ENCODE data around the gene PRKCE. TPM values are rescaled to one million over a fixed set of nuclear protein-coding genes. Genes with fewer than 3 reads are reported as not detected.

PRKCE gene
- total RNA-seq, 1 donor from 2014 or later, result 11.7 TPM

GRCh38 chr2:45637440-45637839 lies 14.0 kb upstream of the PRKCE start:
- DNase-seq (ENCODE audit: low spot score), result no peak
- no peak overlapping the region for H3K27ac Mint-ChIP-seq
- no peak overlapping the region for H3K4me3 Mint-ChIP-seq
- no peaks in the 10 kb centered on the region for H3K9me3 Mint-ChIP-seq
- H3K36me3 Mint-ChIP-seq (ENCODE audit: low read depth), result no peaks in the 10 kb centered on the region
- H3K4me1 Mint-ChIP-seq (ENCODE audit: low read depth), result peaks cover 10% of the 10 kb centered on the region
- intact Hi-C loops (cut with micrococcal nuclease), result no loop called here
- peaks cover 39% of the 10 kb centered on the region for H3K27me3 Mint-ChIP-seq (ENCODE audit: insufficient read depth)

DNA sequence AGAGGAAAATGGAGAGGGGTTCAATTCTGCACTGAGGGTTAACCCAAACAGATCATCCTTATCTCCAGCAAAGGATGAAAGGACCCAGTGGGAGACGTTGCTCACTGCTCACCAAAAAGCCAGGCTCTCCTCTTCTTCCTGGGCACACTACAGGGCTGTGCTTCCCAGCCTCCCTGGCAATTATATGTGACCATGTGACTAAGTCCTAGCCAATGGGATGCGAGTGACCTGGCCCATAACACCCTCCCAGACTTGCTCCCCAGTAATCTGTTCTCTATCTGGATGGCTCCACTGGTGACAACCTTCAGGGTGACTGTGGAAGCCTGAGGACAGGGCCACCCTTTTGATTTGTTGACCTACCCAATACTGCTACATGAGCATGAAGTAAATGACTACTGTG lies 10.9 kb upstream of the PRKCE start:
- H3K27me3 Mint-ChIP-seq (ENCODE audit: insufficient read depth), result peaks cover 28% of the 10 kb centered on the region
- intact Hi-C loops (cut with micrococcal nuclease), result loop anchor here (5.0 to 10.0 kb wide), 2 partner anchors 212 to 724 kb away; no protein-coding TSS in a partner anchor

GRCh38 chr2:45643095-45643494 lies 8.4 kb upstream of the PRKCE start:
- Mint-ChIP-seq H3K36me3 (ENCODE audit: low read depth) (no peaks in the 10 kb centered on the region), H3K4me3 (peak overlapping the region; percentile 70), H3K27ac (no peak overlapping the region), H3K9me3 (no peaks in the 10 kb centered on the region), H3K27me3 (ENCODE audit: insufficient read depth) (peaks cover 32% of the 10 kb centered on the region), H3K4me1 (ENCODE audit: low read depth) (peaks cover 10% of the 10 kb centered on the region)
- intact Hi-C loops (cut with micrococcal nuclease), result loop anchor here (1.0 to 10.0 kb wide), 4 partner anchors 135 to 722 kb away; no protein-coding TSS in a partner anchor
- no peak for DNase-seq (ENCODE audit: low spot score)

More for the DNA sequence above, 10.9 kb upstream of the PRKCE start:
- H3K9me3 Mint-ChIP-seq, result no peaks in the 10 kb centered on the region
- no peak overlapping the region for H3K4me3 Mint-ChIP-seq
- no peak for DNase-seq (ENCODE audit: low spot score)
- no peaks in the 10 kb centered on the region for H3K36me3 Mint-ChIP-seq (ENCODE audit: low read depth)
- H3K4me1 Mint-ChIP-seq (ENCODE audit: low read depth), result peaks cover 15% of the 10 kb centered on the region
- H3K27ac Mint-ChIP-seq, result no peak overlapping the region

- Mint-ChIP-seq H3K4me1 (ENCODE audit: low read depth) (peaks cover 10% of the 10 kb centered on the region), H3K9me3 (no peaks in the 10 kb centered on the region), H3K27me3 (ENCODE audit: insufficient read depth) (peaks cover 32% of the 10 kb centered on the region), H3K27ac (no peak overlapping the region), H3K4me3 (peak overlapping the region; percentile 70), H3K36me3 (ENCODE audit: low read depth) (no peaks in the 10 kb centered on the region)
- DNase-seq (ENCODE audit: low spot score), result peak; percentile 67
- intact Hi-C loops (cut with micrococcal nuclease), result loop anchor here (1.0 to 10.0 kb wide), 4 partner anchors 134 to 721 kb away; no protein-coding TSS in a partner anchor
These were observed 7.6 kb upstream of the PRKCE start for GRCh38 chr2:45643543-45644542.

GRCh38 chr2:45646289-45646688 lies 5.2 kb upstream of the PRKCE start:
- H3K27me3 Mint-ChIP-seq (ENCODE audit: insufficient read depth), result peaks cover 29% of the 10 kb centered on the region
- no peak for DNase-seq (ENCODE audit: low spot score)
- intact Hi-C loops (cut with micrococcal nuclease), result loop anchor here (10.0 kb wide), 1 partner anchor 719 kb away; no protein-coding TSS in a partner anchor
- H3K27ac Mint-ChIP-seq, result no peak overlapping the region
- H3K4me1 Mint-ChIP-seq (ENCODE audit: low read depth), result peaks cover 13% of the 10 kb centered on the region
- H3K36me3 Mint-ChIP-seq (ENCODE audit: low read depth), result peaks cover 2% of the 10 kb centered on the region
- no peaks in the 10 kb centered on the region for H3K9me3 Mint-ChIP-seq
- H3K4me3 Mint-ChIP-seq, result no peak overlapping the region

- H3K4me1 Mint-ChIP-seq (ENCODE audit: low read depth), result peaks cover 17% of the 10 kb centered on the region
- no peak overlapping the region for H3K4me3 Mint-ChIP-seq
These were observed 4.1 kb upstream of the PRKCE start for GRCh38 chr2:45647356-45647755.

GRCh38 chr2:45647986-45648520 lies 3.4 kb upstream of the PRKCE start:
- Mint-ChIP-seq H3K9me3 (no peaks in the 10 kb centered on the region), H3K27me3 (ENCODE audit: insufficient read depth) (peaks cover 32% of the 10 kb centered on the region), H3K36me3 (ENCODE audit: low read depth) (peaks cover 2% of the 10 kb centered on the region), H3K27ac (no peak overlapping the region), H3K4me3 (peak overlapping the region; percentile 39), H3K4me1 (ENCODE audit: low read depth) (peaks cover 24% of the 10 kb centered on the region)
- intact Hi-C loops (cut with micrococcal nuclease), result loop anchor here (10.0 kb wide), 1 partner anchor 717 kb away; no protein-coding TSS in a partner anchor
- no peak for DNase-seq (ENCODE audit: low spot score)

More at GRCh38 chr2:45647356-45647755, 4.1 kb upstream of the PRKCE start:
- intact Hi-C loops (cut with micrococcal nuclease), result loop anchor here (10.0 kb wide), 1 partner anchor 717 kb away; no protein-coding TSS in a partner anchor
- H3K9me3 Mint-ChIP-seq, result no peaks in the 10 kb centered on the region
- H3K27ac Mint-ChIP-seq, result no peak overlapping the region
- DNase-seq (ENCODE audit: low spot score), result no peak
- peaks cover 25% of the 10 kb centered on the region for H3K27me3 Mint-ChIP-seq (ENCODE audit: insufficient read depth)
- peaks cover 2% of the 10 kb centered on the region for H3K36me3 Mint-ChIP-seq (ENCODE audit: low read depth)

GRCh38 chr2:45648636-45649035 lies 2.8 kb upstream of the PRKCE start:
- intact Hi-C loops (cut with micrococcal nuclease), result loop anchor here (10.0 kb wide), 1 partner anchor 716 kb away; no protein-coding TSS in a partner anchor
- Mint-ChIP-seq H3K4me1 (ENCODE audit: low read depth) (peaks cover 25% of the 10 kb centered on the region), H3K27me3 (ENCODE audit: insufficient read depth) (peaks cover 32% of the 10 kb centered on the region), H3K27ac (no peak overlapping the region), H3K9me3 (no peaks in the 10 kb centered on the region), H3K4me3 (no peak overlapping the region), H3K36me3 (ENCODE audit: low read depth) (peaks cover 2% of the 10 kb centered on the region)
- DNase-seq (ENCODE audit: low spot score), result no peak

- intact Hi-C loops (cut with micrococcal nuclease), result loop anchor here (10.0 kb wide), 1 partner anchor 715 kb away; no protein-coding TSS in a partner anchor
These were observed 2.0 kb upstream of the PRKCE start for GRCh38 chr2:45649462-45649857.

GRCh38 chr2:45649858-45650811 lies 1.3 kb upstream of the PRKCE start:
- H3K4me1 Mint-ChIP-seq (ENCODE audit: low read depth), result peaks cover 28% of the 10 kb centered on the region
- H3K27me3 Mint-ChIP-seq (ENCODE audit: insufficient read depth), result peaks cover 32% of the 10 kb centered on the region
- peak overlapping the region; percentile 87 for H3K4me3 Mint-ChIP-seq
- intact Hi-C loops (cut with micrococcal nuclease), result loop anchor here (1.0 to 10.0 kb wide), 3 partner anchors 82 to 1481 kb away; partner anchors contain the start of gene PPM1B
- DNase-seq (ENCODE audit: low spot score), result peak; percentile 21
- H3K36me3 Mint-ChIP-seq (ENCODE audit: low read depth), result peaks cover 2% of the 10 kb centered on the region
- H3K9me3 Mint-ChIP-seq, result no peaks in the 10 kb centered on the region
- peak overlapping the region; percentile 76 for H3K27ac Mint-ChIP-seq

More at GRCh38 chr2:45649462-45649857, 2.0 kb upstream of the PRKCE start:
- Mint-ChIP-seq H3K4me3 (peak overlapping the region; percentile 83), H3K36me3 (ENCODE audit: low read depth) (peaks cover 2% of the 10 kb centered on the region), H3K27me3 (ENCODE audit: insufficient read depth) (peaks cover 32% of the 10 kb centered on the region), H3K27ac (peak overlapping the region; percentile 54), H3K4me1 (ENCODE audit: low read depth) (peaks cover 28% of the 10 kb centered on the region), H3K9me3 (no peaks in the 10 kb centered on the region)
- DNase-seq (ENCODE audit: low spot score), result no peak

GRCh38 chr2:45650851-45651414 lies 542 bp upstream of the PRKCE start:
- Mint-ChIP-seq H3K36me3 (ENCODE audit: low read depth) (peaks cover 2% of the 10 kb centered on the region), H3K9me3 (no peaks in the 10 kb centered on the region), H3K4me3 (peak overlapping the region; percentile 90), H3K27me3 (ENCODE audit: insufficient read depth) (peaks cover 32% of the 10 kb centered on the region), H3K4me1 (ENCODE audit: low read depth) (peaks cover 28% of the 10 kb centered on the region), H3K27ac (peak overlapping the region; percentile 94)
- intact Hi-C loops (cut with micrococcal nuclease), result loop anchor here (1.0 to 2.0 kb wide), 4 partner anchors 40 to 1482 kb away; partner anchors contain the start of genes PPM1B and SRBD1
- peak; percentile 88 for DNase-seq (ENCODE audit: low spot score)

Measured in activated T-helper 1 cell treated with anti-CD3 and anti-CD28 coated beads, Interleukin-12 subunit alpha, Interleukin-12 subunit beta, Interleukin-2, Interleukin-4 antibody, amounts not matched to agents 30 ng/mL and 10 ng/mL and 1 ng/mL, durations not matched to agents 14 hours and 24 hours and 36 hours (primary cell).